Vagina (tissue), 2 donors: ENCODE results near the gene ARPP21.

Experiments used
- POLR2A ChIP-seq, 2 donors: fragments of 450-650 bp; IDR thresholded peaks; one replicate each; pipeline ENCODE4 v1.6.1; 2017; ENCODE audit warnings: antibody characterized with exemption in 2 of 2, mild to moderate bottlenecking in 2 of 2, moderate library complexity in 2 of 2
- POLR2AphosphoS5 ChIP-seq, 2 donors: sonication (generic); formaldehyde crosslinking; IDR thresholded peaks; one replicate each; pipeline ENCODE4 v1.9.0; 2017; ENCODE audit warnings: antibody characterized with exemption in 2 of 2, mild to moderate bottlenecking in 2 of 2, low read depth in 1 of 2; ENCODE audit not compliant: insufficient read depth in 1 of 2
- TF ChIP-seq, protein P1 (sequence below), 3 experiments: fragments of 450-650 bp in 2 of 3; fragments of 200-600 bp in 1 of 3; sonication (generic) in 1 of 3; IDR thresholded peaks; one replicate each; pipeline ENCODE4 v1.5.1; 2017 to 2019; ENCODE audit warnings: antibody characterized with exemption in 3 of 3, mild to moderate bottlenecking in 2 of 3, moderate library complexity in 2 of 3

DNA sequence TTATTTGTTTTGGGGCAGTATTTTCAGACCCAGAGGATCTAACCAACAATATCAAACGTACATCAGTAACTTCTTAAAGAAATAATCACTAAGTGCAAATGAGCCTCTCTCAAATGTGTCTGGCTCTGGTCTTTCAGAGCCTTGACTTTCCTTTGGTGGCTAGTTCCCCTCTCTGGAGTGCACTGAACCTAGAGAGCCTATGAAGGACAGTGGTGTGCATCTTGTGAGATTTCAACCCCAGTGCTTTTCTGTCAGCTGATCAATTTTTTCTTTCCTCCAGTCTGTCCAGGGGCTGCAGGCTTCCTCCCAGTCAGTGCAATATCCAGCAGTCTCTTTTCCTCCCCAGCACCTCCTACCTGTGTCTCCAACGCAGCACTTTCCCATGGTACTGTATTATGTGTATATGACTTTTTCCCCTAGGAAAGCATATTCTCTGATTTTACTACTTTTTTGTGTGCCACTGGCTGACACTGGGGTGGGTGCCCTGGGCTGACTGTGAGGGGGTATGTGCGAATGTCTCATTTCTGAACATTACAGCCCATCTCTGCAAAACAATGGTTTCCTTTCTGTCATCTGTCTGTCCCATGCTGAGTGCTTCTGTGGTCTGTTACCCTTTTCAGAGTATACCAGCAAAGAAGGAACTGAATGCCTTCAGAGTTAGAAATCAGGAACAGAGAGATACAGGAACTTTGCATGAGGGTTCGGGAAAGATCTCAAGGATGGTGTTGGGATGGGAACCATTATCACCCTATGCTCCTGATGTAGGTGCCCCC, 98.8 kb downstream of the ARPP21 start:
- TF ChIP-seq, protein P1, sequence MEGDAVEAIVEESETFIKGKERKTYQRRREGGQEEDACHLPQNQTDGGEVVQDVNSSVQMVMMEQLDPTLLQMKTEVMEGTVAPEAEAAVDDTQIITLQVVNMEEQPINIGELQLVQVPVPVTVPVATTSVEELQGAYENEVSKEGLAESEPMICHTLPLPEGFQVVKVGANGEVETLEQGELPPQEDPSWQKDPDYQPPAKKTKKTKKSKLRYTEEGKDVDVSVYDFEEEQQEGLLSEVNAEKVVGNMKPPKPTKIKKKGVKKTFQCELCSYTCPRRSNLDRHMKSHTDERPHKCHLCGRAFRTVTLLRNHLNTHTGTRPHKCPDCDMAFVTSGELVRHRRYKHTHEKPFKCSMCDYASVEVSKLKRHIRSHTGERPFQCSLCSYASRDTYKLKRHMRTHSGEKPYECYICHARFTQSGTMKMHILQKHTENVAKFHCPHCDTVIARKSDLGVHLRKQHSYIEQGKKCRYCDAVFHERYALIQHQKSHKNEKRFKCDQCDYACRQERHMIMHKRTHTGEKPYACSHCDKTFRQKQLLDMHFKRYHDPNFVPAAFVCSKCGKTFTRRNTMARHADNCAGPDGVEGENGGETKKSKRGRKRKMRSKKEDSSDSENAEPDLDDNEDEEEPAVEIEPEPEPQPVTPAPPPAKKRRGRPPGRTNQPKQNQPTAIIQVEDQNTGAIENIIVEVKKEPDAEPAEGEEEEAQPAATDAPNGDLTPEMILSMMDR (IDR thresholded peaks at IDR 0.05), result no peak
- no peak for TF ChIP-seq POLR2A (IDR thresholded peaks at IDR 0.05)
- no peak for TF ChIP-seq POLR2AphosphoS5 (IDR thresholded peaks at IDR 0.05; ENCODE audit: insufficient read depth in 1 of 2, low read depth in 1 of 2)
